ENCODE results near the gene ZNF749.
"Not testable (repeated sequence)": the region's sequence is repeated elsewhere in the genome, so short reads cannot be mapped to it uniquely, and the experiment has no call there.

The ZNF749 gene

GRCh38 chr19:57466489-57466888 lies 31.4 kb downstream of the ZNF749 start:
- no peak for DNase-seq

- DNase-seq: no peak
These were observed 38.5 kb downstream of the ZNF749 start for GRCh38 chr19:57473646-57474045.

- peak; percentile 83 for DNase-seq
These were observed 42.3 kb downstream of the ZNF749 start, which contains the start of gene ZNF772 for GRCh38 chr19:57477191-57478008. ZNF772 (minus strand) TSS chr19:57477566; CDS start chr19:57477309, 257 bp downstream.

- DNase-seq: peak; percentile 84
These were observed 52.6 kb downstream of the ZNF749 start, which contains the start of gene ZNF419 for GRCh38 chr19:57487477-57488298. ZNF419 (plus strand) TSS chr19:57487750; CDS start chr19:57487951, 201 bp downstream.

GRCh38 chr19:57488299-57488644 lies 53.1 kb downstream of the ZNF749 start:
- DNase-seq: not testable (repeated sequence)
